Sigmoid colon (tissue), 4 donors: ENCODE results near the gene DCHS1.

Source experiments
- POLR2A ChIP-seq, 2 donors: fragments of 450-650 bp; IDR thresholded peaks; one replicate each; pipeline ENCODE4 v1.6.1; 2016; ENCODE audit warnings: antibody characterized with exemption in 2 of 2, mild to moderate bottlenecking in 2 of 2, moderate library complexity in 2 of 2
- POLR2AphosphoS5 ChIP-seq, 4 donors: sonication (generic); formaldehyde crosslinking; IDR thresholded peaks; one replicate each; pipeline ENCODE4 v1.6.1; 2017; ENCODE audit warnings: antibody characterized with exemption in 4 of 4
- TF ChIP-seq, protein P1 (sequence below), 4 experiments: fragments of 450-650 bp in 3 of 4; fragments of 200-600 bp in 1 of 4; IDR thresholded peaks; one replicate each; pipeline ENCODE4 v1.5.1; 2016 to 2019; ENCODE audit warnings: antibody characterized with exemption in 4 of 4, mild to moderate bottlenecking in 3 of 4, moderate library complexity in 2 of 4

DNA sequence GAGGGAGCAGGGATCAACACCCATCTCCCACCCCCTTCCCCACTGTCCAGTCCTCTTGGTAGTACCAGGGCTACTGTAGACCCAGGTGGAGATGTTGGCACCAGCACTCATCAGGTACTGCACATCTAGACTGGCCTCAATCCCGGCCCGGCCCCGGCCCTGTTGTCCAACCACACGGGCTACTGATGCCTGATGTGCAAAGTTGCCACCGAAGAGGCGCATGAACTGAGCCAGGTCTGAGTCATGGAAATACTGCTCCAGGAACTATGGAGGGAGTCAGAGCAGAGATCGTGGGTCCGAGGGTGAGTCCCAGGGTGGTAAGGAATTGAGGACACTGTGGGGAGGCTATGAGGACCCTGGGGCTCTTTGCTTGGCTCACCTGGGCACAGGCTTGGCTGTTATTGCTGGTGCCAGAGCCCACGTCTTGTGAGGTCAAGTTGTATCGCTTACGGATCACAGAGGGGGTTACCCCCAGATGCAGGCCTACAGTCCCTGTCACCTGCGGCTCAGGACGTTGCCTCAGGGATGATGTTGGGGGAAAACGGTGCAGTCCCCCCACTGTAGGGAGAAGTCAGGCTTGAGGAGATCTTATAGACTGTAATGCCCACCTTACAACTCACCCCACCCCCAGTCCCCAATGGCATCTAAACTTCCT lies 38.9 kb downstream of the DCHS1 start:
- TF ChIP-seq, protein P1, sequence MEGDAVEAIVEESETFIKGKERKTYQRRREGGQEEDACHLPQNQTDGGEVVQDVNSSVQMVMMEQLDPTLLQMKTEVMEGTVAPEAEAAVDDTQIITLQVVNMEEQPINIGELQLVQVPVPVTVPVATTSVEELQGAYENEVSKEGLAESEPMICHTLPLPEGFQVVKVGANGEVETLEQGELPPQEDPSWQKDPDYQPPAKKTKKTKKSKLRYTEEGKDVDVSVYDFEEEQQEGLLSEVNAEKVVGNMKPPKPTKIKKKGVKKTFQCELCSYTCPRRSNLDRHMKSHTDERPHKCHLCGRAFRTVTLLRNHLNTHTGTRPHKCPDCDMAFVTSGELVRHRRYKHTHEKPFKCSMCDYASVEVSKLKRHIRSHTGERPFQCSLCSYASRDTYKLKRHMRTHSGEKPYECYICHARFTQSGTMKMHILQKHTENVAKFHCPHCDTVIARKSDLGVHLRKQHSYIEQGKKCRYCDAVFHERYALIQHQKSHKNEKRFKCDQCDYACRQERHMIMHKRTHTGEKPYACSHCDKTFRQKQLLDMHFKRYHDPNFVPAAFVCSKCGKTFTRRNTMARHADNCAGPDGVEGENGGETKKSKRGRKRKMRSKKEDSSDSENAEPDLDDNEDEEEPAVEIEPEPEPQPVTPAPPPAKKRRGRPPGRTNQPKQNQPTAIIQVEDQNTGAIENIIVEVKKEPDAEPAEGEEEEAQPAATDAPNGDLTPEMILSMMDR (IDR thresholded peaks at IDR 0.05) = no peak
- no peak for TF ChIP-seq POLR2A (IDR thresholded peaks at IDR 0.05)
- no peak for TF ChIP-seq POLR2AphosphoS5 (IDR thresholded peaks at IDR 0.05)
